Lung (tissue), 12 donors: ENCODE data around the gene YBX1. TPM values are rescaled to one million over a fixed set of nuclear protein-coding genes. Genes with fewer than 3 reads are reported as not detected.

ENCODE experiments used
- ATAC-seq: fragments of 200-7000 bp; cut with Tn5 transposase; one replicate; pipeline ENCODE4 v1.9.1; 2020; ENCODE audit warnings: moderate number of reproducible peaks; ENCODE audit not compliant: insufficient read depth, low FRiP score
- DNase-seq, 3 donors: peaks; one replicate each; pipeline ENCODE4 v3.0.0-alpha.2; 2013 to 2017
- H3K27ac ChIP-seq, 2 donors: one replicate each; pipeline ENCODE4 v1.5.1; 2013; ENCODE audit warnings: mild to moderate bottlenecking in 2 of 2, moderate library complexity in 2 of 2, control low read depth in 1 of 2, inconsistent platforms in 1 of 2, low read depth in 1 of 2, low read length in 1 of 2
- H3K27me3 ChIP-seq, 3 donors: one replicate each; pipeline ENCODE4 v1.5.1; 2013; ENCODE audit warnings: low read length in 2 of 3; ENCODE audit not compliant: control insufficient read depth in 3 of 3, insufficient read depth in 3 of 3
- H3K36me3 ChIP-seq, 4 donors: one replicate each; pipeline ENCODE4 v1.5.1; 2013; ENCODE audit warnings: low read length in 4 of 4, mild to moderate bottlenecking in 1 of 4, moderate library complexity in 1 of 4; ENCODE audit not compliant: control insufficient read depth in 4 of 4, insufficient read depth in 4 of 4
- H3K4me1 ChIP-seq, 5 donors: one replicate each; pipeline ENCODE4 v1.5.1; 2013; ENCODE audit warnings: low read length in 5 of 5, mild to moderate bottlenecking in 2 of 5, moderate library complexity in 1 of 5; ENCODE audit not compliant: control insufficient read depth in 5 of 5, insufficient read depth in 5 of 5
- H3K4me3 ChIP-seq: one replicate; pipeline ENCODE4 v1.5.1; 2013; ENCODE audit warnings: mild to moderate bottlenecking, control low read depth, moderate library complexity
- H3K9ac ChIP-seq, 2 donors: one replicate each; pipeline ENCODE4 v1.5.1; 2013; ENCODE audit warnings: low read length in 2 of 2, control low read depth in 1 of 2; ENCODE audit not compliant: insufficient read depth in 1 of 2
- H3K9me3 ChIP-seq, 4 donors: one replicate each; pipeline ENCODE4 v1.5.1; 2013; ENCODE audit warnings: low read length in 3 of 4, mild to moderate bottlenecking in 1 of 4, moderate library complexity in 1 of 4; ENCODE audit not compliant: control insufficient read depth in 4 of 4, insufficient read depth in 3 of 4
- WGBS, 2 donors: extraction: QIAGEN DNeasy Blood & Tissue Kit; methylation state at CpG; one replicate each; pipeline ENCODE4 v1.1.7; 2013; 5-methylcytosine and 5-hydroxymethylcytosine counted together
- polyA plus RNA-seq, 2 donors: library from polyadenylated mRNA; stranded (reverse); fragments of 200-250 nt; gene quantifications; one replicate each; pipeline ENCODE4 v1.2.1, GENCODE V29; 2013
- total RNA-seq, 2 donors: library from RNA; depleted of rRNA in 1 of 2; stranded (reverse); fragments of >200 nt in 1 of 2; gene quantifications; one replicate each; pipeline ENCODE4 v1.2.1, GENCODE V29; 2014 to 2021
- TF ChIP-seq, protein P1 (sequence below): IDR thresholded peaks from 2 replicates; pipeline ENCODE4 v1.5.1; 2012; ENCODE audit warnings: mild to moderate bottlenecking; ENCODE audit errors: control extremely low read depth, extremely low read depth
- donor health status: control.
- donor health status: control.
- donor health status: Bipolar disorder and iron deficiency.
- donor health status: healthy.
- donor health status: DM: yes; HTN: yes; CAD: no.

The YBX1 gene
- total and polyA plus RNA-seq, 4 donors = 298 to 617 (median 588) TPM

GRCh38 chr1:42752284-42752683 is 70.1 kb downstream of the YBX1 start:
- Histone ChIP-seq H3K9me3 (no peaks in the 10 kb centered on the region), H3K4me3 (no peak overlapping the region), H3K4me1 (no peaks in the 10 kb centered on the region), H3K27me3 (no peaks in the 10 kb centered on the region), H3K27ac (no peak overlapping the region), H3K36me3 (peaks cover 17 to 61% (median 47%) of the 10 kb centered on the region in 4 donors), H3K9ac (no peak overlapping the region)
- no peak for DNase-seq
- TF ChIP-seq, protein P1, sequence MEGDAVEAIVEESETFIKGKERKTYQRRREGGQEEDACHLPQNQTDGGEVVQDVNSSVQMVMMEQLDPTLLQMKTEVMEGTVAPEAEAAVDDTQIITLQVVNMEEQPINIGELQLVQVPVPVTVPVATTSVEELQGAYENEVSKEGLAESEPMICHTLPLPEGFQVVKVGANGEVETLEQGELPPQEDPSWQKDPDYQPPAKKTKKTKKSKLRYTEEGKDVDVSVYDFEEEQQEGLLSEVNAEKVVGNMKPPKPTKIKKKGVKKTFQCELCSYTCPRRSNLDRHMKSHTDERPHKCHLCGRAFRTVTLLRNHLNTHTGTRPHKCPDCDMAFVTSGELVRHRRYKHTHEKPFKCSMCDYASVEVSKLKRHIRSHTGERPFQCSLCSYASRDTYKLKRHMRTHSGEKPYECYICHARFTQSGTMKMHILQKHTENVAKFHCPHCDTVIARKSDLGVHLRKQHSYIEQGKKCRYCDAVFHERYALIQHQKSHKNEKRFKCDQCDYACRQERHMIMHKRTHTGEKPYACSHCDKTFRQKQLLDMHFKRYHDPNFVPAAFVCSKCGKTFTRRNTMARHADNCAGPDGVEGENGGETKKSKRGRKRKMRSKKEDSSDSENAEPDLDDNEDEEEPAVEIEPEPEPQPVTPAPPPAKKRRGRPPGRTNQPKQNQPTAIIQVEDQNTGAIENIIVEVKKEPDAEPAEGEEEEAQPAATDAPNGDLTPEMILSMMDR = no peak
- no peak for ATAC-seq
- 95 to 98% methylated on average over 6 of the region's 6 CpGs for WGBS, 2 donors

GRCh38 chr1:42753070-42753469 is 70.9 kb downstream of the YBX1 start:
- DNase-seq (no peak), ATAC-seq (no peak)
- Histone ChIP-seq H3K27ac (no peak overlapping the region), H3K4me3 (no peak overlapping the region), H3K9me3 (no peaks in the 10 kb centered on the region), H3K27me3 (no peaks in the 10 kb centered on the region), H3K9ac (no peak overlapping the region), H3K4me1 (no peaks in the 10 kb centered on the region), H3K36me3 (peaks cover 20 to 60% (median 52%) of the 10 kb centered on the region in 4 donors)
- 89 to 91% methylated on average over 1 of the region's 1 CpG for WGBS, 2 donors
- TF ChIP-seq, protein P1 = no peak

Other genes with a start within 250 kb of the YBX1 start
- gene ZMYND12, start 226.4 kb upstream of the YBX1 start, total RNA-seq = 1 to 10 TPM; 6.6 to 9.1 TPM
- 1 to 10 TPM; 3.9 to 5.4 TPM for gene ZMYND12, start 226.4 kb upstream of the YBX1 start, polyA plus RNA-seq
- 10 to 100 TPM; 33.0 to 63.5 TPM for gene PPCS, start 225.9 kb upstream of the YBX1 start, total RNA-seq
- gene PPCS, start 225.9 kb upstream of the YBX1 start, polyA plus RNA-seq = 100 to 1,000 TPM in 1 of 2 donors, 10 to 100 TPM in 1; 60.4 to 103 TPM
- gene CCDC30, start 219.1 kb upstream of the YBX1 start, total RNA-seq = 10 to 100 TPM; 13.5 to 21.4 TPM
- 1 to 10 TPM; 1.5 to 5.0 TPM for gene CCDC30, start 219.1 kb upstream of the YBX1 start, polyA plus RNA-seq
- 10 to 100 TPM; 28.6 to 31.0 TPM for gene PPIH, start 24.0 kb upstream of the YBX1 start, total RNA-seq
- gene PPIH, start 24.0 kb upstream of the YBX1 start, polyA plus RNA-seq = 10 to 100 TPM; 31.8 to 68.1 TPM
- 1 to 10 TPM in 1 of 2 donors, not detected in 1; 2.0 TPM for gene CLDN19, start 57.8 kb downstream of the YBX1 start, total RNA-seq
- under 1 TPM; 0.01 to 0.04 TPM for gene CLDN19, start 57.8 kb downstream of the YBX1 start, polyA plus RNA-seq
- 10 to 100 TPM; 38.5 to 49.0 TPM for gene P3H1, start 84.6 kb downstream of the YBX1 start, total RNA-seq
- 10 to 100 TPM; 31.0 to 31.5 TPM for gene P3H1, start 84.6 kb downstream of the YBX1 start, polyA plus RNA-seq
- 1 to 10 TPM; 2.8 to 4.4 TPM for gene C1orf50, start 84.8 kb downstream of the YBX1 start, total RNA-seq
- 1 to 10 TPM; 2.6 to 4.6 TPM for gene C1orf50, start 84.8 kb downstream of the YBX1 start, polyA plus RNA-seq
- under 1 TPM; 0.09 TPM for gene TMEM269, start 102.6 kb downstream of the YBX1 start, total RNA-seq
- under 1 TPM; 0.03 to 0.06 TPM for gene TMEM269, start 102.6 kb downstream of the YBX1 start, polyA plus RNA-seq
- gene ERMAP, start 134.7 kb downstream of the YBX1 start, total RNA-seq = 10 to 100 TPM; 15.3 to 19.8 TPM
- gene ERMAP, start 134.7 kb downstream of the YBX1 start, polyA plus RNA-seq = 1 to 10 TPM; 4.8 to 6.0 TPM
- 10 to 100 TPM; 12.5 to 31.7 TPM for gene SVBP, start 135.0 kb downstream of the YBX1 start, total RNA-seq
- gene SVBP, start 135.0 kb downstream of the YBX1 start, polyA plus RNA-seq = 10 to 100 TPM; 20.3 to 35.3 TPM
- 10 to 100 TPM in 1 of 2 donors, 1 to 10 TPM in 1; 8.2 to 14.5 TPM for gene ZNF691, start 164.2 kb downstream of the YBX1 start, total RNA-seq
- 1 to 10 TPM; 6.6 to 8.4 TPM for gene ZNF691, start 164.2 kb downstream of the YBX1 start, polyA plus RNA-seq